Stimulated activated CD4-positive, alpha-beta T cell treated with anti-CD3 and anti-CD28 coated beads, Interleukin-4, amount 100 ng/mL, for 48 hours (primary cell): ENCODE results near the gene ANTXR2.
"Not testable (repeated sequence)": the region's sequence is repeated elsewhere in the genome, so short reads cannot be mapped to it uniquely, and the experiment has no call there.

Experiments
- DNase-seq, 2 donors: peaks; one replicate each; pipeline ENCODE4 v3.0.0-alpha.2; 2020; ENCODE audit warnings: low read depth in 2 of 2

ANTXR2 gene

GRCh38 chr4:80024335-80024734 is 48.7 kb downstream of the ANTXR2 start:
- no peak for DNase-seq

- no peak for DNase-seq
These were observed 50.7 kb downstream of the ANTXR2 start for GRCh38 chr4:80022282-80022681.

- no peak for DNase-seq
These were observed 55.7 kb downstream of the ANTXR2 start for GRCh38 chr4:80017125-80017854.

DNA sequence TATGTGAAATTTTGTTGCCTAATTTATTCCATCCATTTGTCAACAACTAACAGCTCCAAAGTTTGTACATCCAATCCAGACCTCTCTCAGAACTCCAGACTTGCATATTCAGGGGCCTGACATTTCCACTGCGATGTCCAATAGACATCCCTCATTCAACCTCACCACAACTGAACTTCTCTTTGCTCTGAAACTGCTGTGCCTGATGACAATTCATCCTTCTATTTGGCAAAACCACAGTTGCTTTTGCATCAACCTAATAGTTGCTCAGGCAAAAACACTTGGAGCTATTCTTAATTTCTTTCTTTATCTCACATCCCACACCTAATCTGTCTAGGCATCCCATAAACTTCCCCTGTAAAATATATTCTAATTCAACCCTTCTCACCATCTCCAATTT is 56.5 kb downstream of the ANTXR2 start:
- DNase-seq, result no peak

DNA sequence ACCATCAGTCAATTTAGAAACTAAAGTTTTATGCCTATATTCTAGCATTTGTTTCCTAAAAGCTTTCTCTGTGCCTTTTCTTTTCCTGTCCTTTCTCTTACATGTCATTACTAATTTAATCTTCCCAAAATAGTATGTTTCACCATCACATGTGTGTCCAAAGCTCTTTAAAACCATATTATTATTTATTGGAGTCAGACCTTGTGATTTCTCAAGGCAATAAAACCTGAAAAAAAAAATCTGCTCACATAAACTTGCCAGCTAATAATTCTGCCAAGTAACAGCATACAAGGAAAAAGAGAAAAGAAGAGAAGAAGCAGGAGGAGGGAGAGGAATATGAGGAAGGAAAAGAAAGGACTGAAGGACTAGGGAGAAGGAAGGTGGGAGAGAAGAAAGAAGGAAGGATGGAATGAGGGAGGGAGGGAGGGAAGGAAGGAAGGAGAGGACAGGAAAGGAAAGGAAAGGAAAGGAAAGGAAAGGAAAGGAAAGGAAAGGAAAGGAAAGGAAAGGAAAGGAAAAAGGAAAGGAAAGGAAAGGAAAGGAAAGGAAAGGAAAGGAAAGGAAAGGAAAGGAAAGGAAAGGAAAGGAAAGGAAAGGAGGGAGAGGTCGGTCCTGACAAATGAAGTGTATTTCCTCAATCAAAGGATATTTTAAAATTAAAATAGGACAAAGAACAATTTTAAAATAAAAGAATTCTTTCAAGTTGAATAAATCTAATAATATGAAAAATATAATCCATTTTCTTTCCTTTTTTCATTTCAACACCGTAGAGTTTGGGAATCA is 57.4 kb downstream of the ANTXR2 start:
- DNase-seq, result no peak

- DNase-seq, result no peak
These were observed 58.5 kb downstream of the ANTXR2 start for GRCh38 chr4:80014531-80014930.

GRCh38 chr4:80012291-80012690 is 60.7 kb downstream of the ANTXR2 start:
- DNase-seq, result no peak

GRCh38 chr4:80011636-80012236 is 61.3 kb downstream of the ANTXR2 start:
- DNase-seq, result no peak

DNA sequence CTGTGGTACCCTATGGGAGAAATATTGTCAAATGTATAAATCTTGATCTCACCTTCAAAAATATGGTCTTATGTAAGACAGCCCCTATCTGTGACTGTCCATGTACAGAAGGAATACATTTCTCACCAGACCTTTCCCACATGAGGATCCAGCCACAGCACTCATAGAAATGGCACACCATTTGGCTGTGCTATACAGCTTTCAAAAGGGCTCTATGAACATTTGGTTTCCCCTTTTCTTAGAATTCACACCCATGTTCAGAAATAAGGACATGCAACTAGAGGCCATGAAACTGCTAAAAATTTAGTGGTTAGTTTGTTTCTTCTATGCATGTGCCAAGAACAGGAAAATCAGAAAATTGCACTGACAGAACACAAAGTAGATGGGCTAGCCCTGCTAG is 62.7 kb downstream of the ANTXR2 start:
- no peak for DNase-seq

DNA sequence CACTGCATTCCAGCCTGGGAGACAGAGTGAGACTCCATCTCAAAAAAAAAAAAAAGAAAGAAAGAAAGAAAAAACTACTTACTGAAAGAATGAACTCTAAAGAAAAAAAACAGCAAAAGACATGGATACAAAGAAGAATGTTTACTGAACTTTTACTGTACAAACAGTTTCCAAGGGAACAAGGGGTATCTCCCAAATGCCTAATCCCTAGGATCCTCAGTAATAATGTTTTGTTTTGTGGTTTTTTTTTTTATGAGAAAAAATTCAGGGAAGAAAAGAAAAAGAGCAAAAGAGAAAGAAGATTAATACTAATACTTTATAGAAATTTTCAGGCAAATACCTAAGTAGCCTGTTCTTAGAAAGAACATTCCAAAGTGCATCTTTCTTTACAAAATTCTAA is 63.2 kb downstream of the ANTXR2 start:
- no peak for DNase-seq

DNA sequence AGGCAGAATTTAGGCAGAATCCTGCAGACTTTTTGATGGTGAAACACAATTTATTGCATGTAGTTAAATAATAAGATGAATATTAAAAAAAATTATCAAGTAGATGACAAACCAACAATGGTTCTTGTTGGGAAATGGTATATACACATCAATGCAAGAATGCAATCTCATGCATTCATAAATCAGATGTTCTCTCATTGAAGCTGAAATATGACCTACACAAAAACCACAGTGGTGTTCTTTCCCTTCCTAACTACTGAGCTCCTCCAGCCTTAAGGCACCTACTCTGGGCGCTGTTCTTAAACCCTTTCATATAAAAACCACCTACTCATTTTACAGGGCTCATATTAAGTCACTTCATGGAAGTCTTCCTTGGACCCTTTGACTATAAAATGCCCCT is 64.1 kb downstream of the ANTXR2 start:
- no peak for DNase-seq

- DNase-seq, result no peak
These were observed 64.7 kb downstream of the ANTXR2 start for GRCh38 chr4:80008351-80008750.

- DNase-seq, result no peak
These were observed 65.3 kb downstream of the ANTXR2 start for GRCh38 chr4:80007745-80008149.

DNA sequence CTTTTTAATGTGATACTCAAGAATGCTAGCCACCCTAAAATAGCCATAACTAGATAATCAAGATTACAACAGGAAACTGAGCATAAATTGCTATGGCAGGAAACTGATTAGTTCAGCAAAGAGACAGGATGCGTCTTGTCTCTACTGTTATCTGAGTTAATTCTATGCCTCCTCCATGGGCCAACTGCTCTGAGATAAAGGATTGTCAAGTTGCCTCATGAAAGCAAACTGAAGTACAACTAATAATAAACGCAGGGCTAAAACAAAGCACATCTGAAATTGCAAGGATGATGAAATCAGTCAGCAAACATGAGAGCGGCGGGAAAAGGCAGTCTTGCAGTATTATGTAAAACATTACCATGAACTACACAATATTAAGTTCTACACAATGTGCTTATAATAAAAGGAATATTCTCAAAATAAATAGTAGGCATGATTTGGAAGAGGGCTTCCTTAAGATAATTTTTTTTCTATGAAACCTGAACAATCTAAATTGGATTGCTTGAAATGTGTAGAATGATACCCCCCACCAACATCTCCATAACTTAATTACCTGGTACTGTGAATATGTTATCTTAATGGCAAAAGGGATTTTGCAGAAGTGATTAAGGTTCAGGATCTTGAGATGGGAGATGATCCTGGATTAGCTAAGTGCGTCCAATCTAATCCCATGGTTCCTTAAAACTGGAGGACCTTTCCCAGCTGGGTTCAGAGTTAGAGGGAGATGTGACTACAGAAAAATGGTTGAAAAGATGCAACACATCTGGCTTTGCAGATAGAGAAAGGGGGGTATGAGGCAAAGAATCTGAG is 65.9 kb downstream of the ANTXR2 start:
- no peak for DNase-seq

DNA sequence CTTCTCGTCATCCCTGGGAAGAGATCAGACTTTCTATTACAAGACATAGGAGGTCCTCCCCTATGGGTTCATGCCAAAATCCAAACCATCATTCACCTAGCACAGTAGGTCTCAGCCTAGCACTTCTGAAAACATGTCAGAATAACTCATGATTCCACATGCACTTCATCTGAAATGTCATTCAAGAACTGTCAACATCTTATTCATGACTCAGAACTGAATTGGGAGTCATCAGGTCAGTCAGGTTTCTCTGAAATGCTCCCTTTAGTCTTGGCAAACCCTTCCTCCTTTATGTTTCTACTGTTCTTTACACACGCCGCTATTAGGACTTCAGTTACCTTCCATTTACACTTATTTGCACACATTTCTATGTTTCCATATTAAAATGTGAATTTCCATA is 67.2 kb downstream of the ANTXR2 start:
- DNase-seq, result no peak

DNA sequence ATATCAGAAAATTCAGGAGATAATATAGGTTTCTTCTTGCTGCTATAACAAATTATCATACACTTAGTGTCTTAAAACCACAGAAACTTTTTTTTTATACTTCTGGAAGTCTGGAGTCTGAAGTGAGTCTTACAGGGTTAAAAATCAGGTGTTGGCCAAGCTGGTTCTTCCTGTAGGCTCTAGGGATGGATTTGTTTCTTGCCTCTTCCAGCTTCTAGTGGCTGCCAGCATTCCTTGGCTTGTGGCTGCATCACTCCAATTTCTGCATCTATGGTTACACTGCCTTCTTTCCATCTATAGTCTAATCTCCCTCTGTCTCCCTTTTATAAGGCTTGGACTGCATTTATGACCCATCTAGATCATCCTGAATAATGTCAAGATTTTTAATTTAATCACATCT is 68.7 kb downstream of the ANTXR2 start:
- no peak for DNase-seq

- not testable (repeated sequence) for DNase-seq
These were observed 70.5 kb downstream of the ANTXR2 start for GRCh38 chr4:80002559-80002958.

- DNase-seq, result not testable (repeated sequence)
These were observed 74.0 kb downstream of the ANTXR2 start for GRCh38 chr4:79999048-79999447.

GRCh38 chr4:79998201-79998600 is 74.8 kb downstream of the ANTXR2 start:
- no peak for DNase-seq

GRCh38 chr4:79996851-79997250 is 76.2 kb downstream of the ANTXR2 start:
- no peak for DNase-seq

DNA sequence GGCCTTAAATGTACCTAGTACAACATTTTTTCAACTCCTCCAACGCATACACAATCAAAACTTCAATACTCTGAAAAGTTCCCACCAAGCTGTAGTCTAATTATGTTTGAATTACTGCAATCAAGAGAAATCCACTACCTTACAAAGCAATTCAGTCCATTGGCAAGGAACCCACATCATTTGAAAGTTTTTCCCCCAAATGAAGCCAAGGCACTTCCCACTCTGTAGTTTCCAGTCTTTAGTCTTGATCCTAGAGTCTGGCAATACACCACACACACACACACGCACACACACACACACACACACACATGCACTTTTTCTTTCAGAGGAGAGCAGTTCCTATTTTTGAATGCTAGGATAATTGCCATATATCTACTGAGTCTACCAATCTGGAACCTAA is 79.6 kb downstream of the ANTXR2 start:
- DNase-seq, result no peak

DNA sequence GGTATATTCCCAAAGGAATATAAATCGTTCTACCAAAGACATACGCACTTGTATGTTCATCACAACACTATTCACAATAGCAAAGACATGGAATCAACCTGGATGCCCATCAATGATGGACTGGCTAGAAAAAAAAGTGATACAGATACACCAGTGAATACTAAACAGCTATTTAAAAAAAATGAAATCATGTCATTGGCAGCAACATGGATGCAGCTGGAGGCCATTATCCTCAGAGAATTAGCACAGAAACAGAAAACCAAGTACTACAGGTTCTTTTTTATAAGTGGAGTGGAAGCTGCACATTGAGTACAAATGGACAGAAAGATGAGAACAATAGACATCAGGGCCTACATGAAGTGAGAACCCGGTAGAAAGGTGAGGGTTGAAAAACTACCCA is 81.4 kb downstream of the ANTXR2 start:
- DNase-seq, result no peak
